Measurements from ENCODE around the gene ERMARD.

GRCh38 chr6:169798764-169799473 lies 47.5 kb downstream of the ERMARD start:
- TF ChIP-seq CTCF (IDR thresholded peaks at IDR 0.05) (no peak), POLR2A (IDR thresholded peaks at IDR 0.05) (no peak)

Data from esophagus squamous epithelium (tissue), 4 donors.